Stomach (tissue), 9 donors: ENCODE measurements around the gene ARID4B. TPM values are rescaled to one million over a fixed set of nuclear protein-coding genes. Genes with fewer than 3 reads are reported as not detected.

ENCODE experiments used
- DNase-seq, 2 donors: peaks; one replicate each; pipeline versions ENCODE4 v3.0.0 to v3.0.0-alpha.2; 2013 to 2019
- H3K27ac ChIP-seq, 5 donors: fragments of 200-600 bp in 4 of 5; sonication (generic) in 4 of 5; one replicate each; pipeline ENCODE4 v1.5.1; 2013 to 2019; ENCODE audit warnings: mild to moderate bottlenecking in 1 of 5, moderate library complexity in 1 of 5
- H3K27me3 ChIP-seq, 3 donors: fragments of 200-600 bp; sonication (generic); one replicate each; pipeline ENCODE4 v1.5.1; 2017 to 2019; ENCODE audit warnings: mixed run types in 1 of 3
- H3K36me3 ChIP-seq, 4 donors: fragments of 200-600 bp; sonication (generic); 1 replicate in 3 of 4; 2 replicates in 1 of 4; pipeline ENCODE4 v1.5.1; 2016 to 2019
- H3K4me1 ChIP-seq, 4 donors: fragments of 200-600 bp; sonication (generic); one replicate each; pipeline ENCODE4 v1.5.1; 2016 to 2019
- H3K4me3 ChIP-seq, 4 donors: fragments of 200-600 bp; sonication (generic) in 3 of 4; one replicate each; pipeline ENCODE4 v1.5.1; 2016 to 2019; ENCODE audit warnings: mild to moderate bottlenecking in 1 of 4
- H3K9me3 ChIP-seq, 4 donors: fragments of 200-600 bp; sonication (generic); one replicate each; pipeline ENCODE4 v1.5.1; 2016 to 2019
- EP300 ChIP-seq: sonication (generic); formaldehyde crosslinking; IDR thresholded peaks from one replicate; pipeline ENCODE4 v1.6.1; 2017; ENCODE audit warnings: antibody characterized with exemption
- POLR2A ChIP-seq, 4 donors: fragments of 450-650 bp; IDR thresholded peaks; one replicate each; pipeline ENCODE4 v1.6.1; 2016; ENCODE audit warnings: antibody characterized with exemption in 4 of 4, control low read depth in 2 of 4, mild to moderate bottlenecking in 1 of 4, moderate library complexity in 1 of 4
- POLR2AphosphoS5 ChIP-seq, 3 donors: sonication (generic); formaldehyde crosslinking; IDR thresholded peaks; one replicate each; pipeline ENCODE4 v1.6.1; 2016; ENCODE audit warnings: antibody characterized with exemption in 3 of 3
- WGBS, 5 donors: extraction: QIAGEN DNeasy Blood & Tissue Kit in 3 of 5; methylation state at CpG; one replicate each; pipeline versions ENCODE4 v1.1.5 to v1.1.7; 2013 to 2018; 5-methylcytosine and 5-hydroxymethylcytosine counted together
- intact Hi-C: fragments of 100-400 bp; cut with DNase I; formaldehyde crosslinking; loops from one replicate; pipeline ENCODE4 v1.15.1; 2023; ENCODE audit warnings: low total_unique reads
- polyA plus RNA-seq, 3 donors: library from polyadenylated mRNA; stranded (reverse); fragments of 200-250 nt; gene quantifications; one replicate each; pipeline ENCODE4 v1.2.3, GENCODE V29; 2013
- total RNA-seq, 5 donors: library from RNA; depleted of rRNA; stranded (reverse); fragments of >200 nt; gene quantifications; one replicate each; pipeline versions ENCODE4 v1.1.0 to v1.2.3, GENCODE V29; 2014 to 2016
- TF ChIP-seq, protein P1 (sequence below), 7 experiments: fragments of 450-650 bp in 4 of 7; fragments of 200-600 bp in 3 of 7; sonication (generic) in 3 of 7; IDR thresholded peaks; one replicate each; pipeline ENCODE4 v1.5.1; 2016 to 2019; ENCODE audit warnings: antibody characterized with exemption in 7 of 7, control low read depth in 2 of 7, mild to moderate bottlenecking in 1 of 7
- donor health status: healthy with polysubstance abuse.
- donor health status: Bipolar disorder and iron deficiency.
- donor health status: healthy.

ARID4B gene
- total and polyA plus RNA-seq, 8 donors: 9.5 to 102 (median 30.5) TPM

DNA sequence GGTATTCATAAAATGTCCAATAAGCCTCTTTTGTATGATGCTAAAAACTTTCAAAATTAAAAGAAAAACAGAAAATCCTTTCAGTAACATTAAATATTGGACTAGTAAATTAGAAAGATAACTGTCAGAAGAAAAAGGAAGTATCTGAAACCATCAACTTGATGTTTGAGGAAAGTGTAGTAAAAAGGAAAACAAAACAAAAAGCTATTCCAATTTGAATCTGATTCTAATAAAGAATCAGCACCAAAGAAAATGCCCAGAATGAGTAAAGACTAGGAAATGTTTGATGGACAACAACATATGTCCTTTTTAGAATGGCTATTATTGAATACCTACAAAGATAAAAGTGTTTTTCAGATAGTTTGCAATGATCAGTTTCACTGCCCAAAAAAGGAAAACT lies 87.0 kb downstream of the ARID4B start:
- Histone ChIP-seq H3K36me3 (peaks cover 0 to 44% (median 39%) of the 10 kb centered on the region in 4 donors), H3K27me3 (no peaks in the 10 kb centered on the region), H3K4me3 (no peak overlapping the region), H3K9me3 (no peaks in the 10 kb centered on the region), H3K27ac (no peak overlapping the region), H3K4me1 (peaks cover 3 to 15% (median 8%) of the 10 kb centered on the region in 4 donors)
- no peak for TF ChIP-seq POLR2AphosphoS5 (IDR thresholded peaks at IDR 0.05)
- no peak for TF ChIP-seq EP300
- TF ChIP-seq, protein P1, sequence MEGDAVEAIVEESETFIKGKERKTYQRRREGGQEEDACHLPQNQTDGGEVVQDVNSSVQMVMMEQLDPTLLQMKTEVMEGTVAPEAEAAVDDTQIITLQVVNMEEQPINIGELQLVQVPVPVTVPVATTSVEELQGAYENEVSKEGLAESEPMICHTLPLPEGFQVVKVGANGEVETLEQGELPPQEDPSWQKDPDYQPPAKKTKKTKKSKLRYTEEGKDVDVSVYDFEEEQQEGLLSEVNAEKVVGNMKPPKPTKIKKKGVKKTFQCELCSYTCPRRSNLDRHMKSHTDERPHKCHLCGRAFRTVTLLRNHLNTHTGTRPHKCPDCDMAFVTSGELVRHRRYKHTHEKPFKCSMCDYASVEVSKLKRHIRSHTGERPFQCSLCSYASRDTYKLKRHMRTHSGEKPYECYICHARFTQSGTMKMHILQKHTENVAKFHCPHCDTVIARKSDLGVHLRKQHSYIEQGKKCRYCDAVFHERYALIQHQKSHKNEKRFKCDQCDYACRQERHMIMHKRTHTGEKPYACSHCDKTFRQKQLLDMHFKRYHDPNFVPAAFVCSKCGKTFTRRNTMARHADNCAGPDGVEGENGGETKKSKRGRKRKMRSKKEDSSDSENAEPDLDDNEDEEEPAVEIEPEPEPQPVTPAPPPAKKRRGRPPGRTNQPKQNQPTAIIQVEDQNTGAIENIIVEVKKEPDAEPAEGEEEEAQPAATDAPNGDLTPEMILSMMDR (IDR thresholded peaks at IDR 0.05): no peak
- no peak for TF ChIP-seq POLR2A (IDR thresholded peaks at IDR 0.05)
- DNase-seq: no peak
- intact Hi-C loops: no loop called here

DNA sequence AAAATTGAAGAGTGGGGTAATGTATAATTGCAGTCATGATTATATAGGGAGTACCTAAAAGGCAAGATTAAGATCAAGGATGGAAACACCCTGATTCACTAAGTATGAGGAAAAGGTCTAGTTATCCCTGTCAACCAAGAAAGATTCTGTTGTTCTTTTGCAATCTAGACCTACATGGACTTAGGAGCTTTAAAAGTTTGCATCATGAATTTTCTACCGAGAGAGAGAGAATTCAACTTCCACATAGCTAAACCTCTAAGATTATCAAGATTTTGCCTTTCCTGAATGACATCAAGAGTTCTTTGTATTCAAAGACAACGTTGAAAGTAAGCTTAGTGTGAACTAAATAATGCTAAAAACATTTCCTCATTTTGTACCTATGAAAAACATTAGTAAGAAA lies 88.1 kb downstream of the ARID4B start:
- DNase-seq: no peak
- H3K9me3 ChIP-seq: no peaks in the 10 kb centered on the region
- intact Hi-C loops: no loop called here
- peaks cover 0 to 11% (median 4%) of the 10 kb centered on the region in 4 donors for H3K4me1 ChIP-seq
- H3K36me3 ChIP-seq: peaks cover 0 to 50% (median 45%) of the 10 kb centered on the region in 4 donors
- no peak overlapping the region for H3K4me3 ChIP-seq
- 25 to 45% (median 31%) methylated on average over 2 of the region's 2 CpGs for WGBS, 5 donors
- H3K27ac ChIP-seq: no peak overlapping the region
- no peaks in the 10 kb centered on the region for H3K27me3 ChIP-seq
- no peak for TF ChIP-seq POLR2AphosphoS5 (IDR thresholded peaks at IDR 0.05)
- no peak for TF ChIP-seq POLR2A (IDR thresholded peaks at IDR 0.05)
- no peak for TF ChIP-seq EP300
- TF ChIP-seq, protein P1 (IDR thresholded peaks at IDR 0.05): no peak

DNA sequence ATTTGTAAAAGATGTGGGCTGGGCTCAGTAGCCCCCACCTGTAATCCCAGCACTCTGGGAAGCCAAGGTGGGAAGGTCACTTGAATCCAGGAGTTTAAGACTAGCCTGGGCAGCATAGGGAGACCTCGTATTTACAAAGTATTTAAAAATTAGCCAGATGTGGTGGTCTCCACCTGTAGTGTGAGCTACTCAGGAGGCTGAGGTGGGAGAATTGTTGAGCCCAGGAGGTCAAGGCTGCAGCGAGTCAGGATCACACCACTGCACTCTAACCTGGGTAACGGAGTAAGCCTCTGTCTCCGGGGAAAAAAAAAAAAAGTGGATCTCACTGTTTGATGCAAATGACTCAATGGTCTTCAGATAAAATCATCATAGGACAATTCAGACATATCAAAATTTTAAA lies 89.4 kb downstream of the ARID4B start:
- 88 to 95% (median 93%) methylated on average over 4 of the region's 4 CpGs for WGBS, 5 donors
- peaks cover 0 to 11% (median 4%) of the 10 kb centered on the region in 4 donors for H3K4me1 ChIP-seq
- intact Hi-C loops: no loop called here
- H3K27me3 ChIP-seq: no peaks in the 10 kb centered on the region
- no peaks in the 10 kb centered on the region for H3K9me3 ChIP-seq
- DNase-seq: no peak
- H3K4me3 ChIP-seq: no peak overlapping the region
- TF ChIP-seq, protein P1 (IDR thresholded peaks at IDR 0.05): no peak
- TF ChIP-seq EP300 (no peak), POLR2A (IDR thresholded peaks at IDR 0.05) (no peak), POLR2AphosphoS5 (IDR thresholded peaks at IDR 0.05) (no peak)
- no peak overlapping the region for H3K27ac ChIP-seq
- peaks cover 0 to 54% (median 47%) of the 10 kb centered on the region in 4 donors for H3K36me3 ChIP-seq

DNA sequence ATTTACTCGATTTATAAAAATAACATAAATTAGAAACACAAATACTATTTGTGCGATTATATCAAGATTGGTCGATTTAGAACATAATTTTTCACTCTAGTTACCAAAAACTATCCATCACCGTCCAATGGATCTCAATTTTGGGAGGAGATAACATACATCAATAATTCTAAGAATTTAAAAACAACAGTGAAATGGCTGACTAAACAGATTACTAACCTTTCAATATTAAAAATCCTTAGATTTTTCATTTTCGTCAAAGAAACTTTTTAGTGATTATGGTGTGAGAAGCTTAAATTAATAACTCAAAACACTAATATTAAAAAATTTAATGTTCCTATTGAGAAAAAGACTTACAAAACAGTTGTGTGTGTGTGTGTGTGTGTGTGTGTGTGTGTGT lies 91.9 kb downstream of the ARID4B start:
- Histone ChIP-seq H3K4me3 (no peak overlapping the region), H3K27me3 (no peaks in the 10 kb centered on the region), H3K9me3 (no peaks in the 10 kb centered on the region), H3K36me3 (peaks cover 10 to 75% (median 65%) of the 10 kb centered on the region in 4 donors), H3K27ac (peak overlapping the region in 1 of 5 donors; percentile 38), H3K4me1 (peaks cover 0 to 6% (median 0%) of the 10 kb centered on the region in 4 donors)
- intact Hi-C loops: no loop called here
- no peak for DNase-seq
- 89 to 97% (median 97%) methylated on average over 5 of the region's 5 CpGs for WGBS, 5 donors
- TF ChIP-seq EP300 (no peak), POLR2A (IDR thresholded peaks at IDR 0.05) (no peak), POLR2AphosphoS5 (IDR thresholded peaks at IDR 0.05) (no peak)
- TF ChIP-seq, protein P1 (IDR thresholded peaks at IDR 0.05): no peak
